SH-SY5Y (cell line): ENCODE results near the gene TRPM5.

Experiments used
- GATA2 ChIP-seq: IDR thresholded peaks from 2 replicates; pipeline ENCODE4 v1.6.1; 2011; ENCODE audit warnings: mild to moderate bottlenecking, low read depth, low read length
- GATA3 ChIP-seq: IDR thresholded peaks from 2 replicates; pipeline ENCODE4 v1.6.1; 2011; ENCODE audit warnings: low read depth, mild to moderate bottlenecking, low read length, moderate library complexity

- TF ChIP-seq GATA3 (no peak), GATA2 (no peak)
Observed at GRCh38 chr11:2434008-2434407, 10.3 kb downstream of the TRPM5 start.
